HEK293 (cell line): Measurements from ENCODE around the gene KDM4C.

Experiments
- CTCF ChIA-PET: fragments of 350-600 bp; formaldehyde crosslinking; extraction: SDS; loops from one replicate; lab custom pipeline; 2021; ENCODE audit warnings: antibody characterized with exemption; lab: Yijun Ruan, JAX
- POLR2A ChIA-PET: fragments of 300-600 bp; formaldehyde crosslinking; extraction: SDS; loops from one replicate; lab custom pipeline; 2020; ENCODE audit warnings: antibody characterized with exemption, inconsistent platforms; lab: Yijun Ruan, JAX
- H3K27ac ChIP-seq: fragments of 200-500 bp; sonication (Bioruptor generic); 2 replicates; pipeline ENCODE4 v1.5.1; 2014; ENCODE audit warnings: low read depth, low read length, control low read depth, inconsistent platforms; ENCODE audit errors: extremely low read depth
- H3K36me3 ChIP-seq, 2 experiments: fragments of 200-500 bp in 1 of 2; sonication (Bioruptor generic) in 1 of 2; 1 replicate in 1 of 2; 2 replicates in 1 of 2; pipeline ENCODE4 v1.5.1; 2014 to 2017; ENCODE audit warnings: inconsistent platforms in 2 of 2, low read length in 2 of 2; ENCODE audit not compliant: control insufficient read depth in 2 of 2, insufficient read depth in 1 of 2
- H3K4me1 ChIP-seq: fragments of 200-500 bp; sonication (Bioruptor generic); 2 replicates; pipeline ENCODE4 v1.5.1; 2014; ENCODE audit warnings: mild to moderate bottlenecking, low read length, inconsistent platforms; ENCODE audit not compliant: control insufficient read depth, insufficient read depth
- H3K4me3 ChIP-seq: 2 replicates; pipeline ENCODE4 v1.5.1; 2011; ENCODE audit warnings: low read depth, mild to moderate bottlenecking, control low read depth, low read length, moderate library complexity
- H3K9me3 ChIP-seq: fragments of 200-500 bp; sonication (Bioruptor generic); 2 replicates; pipeline ENCODE4 v1.5.1; 2014; ENCODE audit warnings: low read depth, low read length, inconsistent platforms; ENCODE audit not compliant: control insufficient read depth, insufficient read depth
- HOXA7 ChIP-seq: sonication (generic); formaldehyde crosslinking; IDR thresholded peaks from 2 replicates; pipeline ENCODE4 v1.8.1; 2022; ENCODE audit warnings: missing genetic modification reagents, borderline replicate concordance
- TCF7L2 ChIP-seq: IDR thresholded peaks from 2 replicates; pipeline ENCODE4 v1.6.1; 2011; ENCODE audit warnings: low read depth, mild to moderate bottlenecking, inconsistent platforms, low read length, moderate library complexity, borderline replicate concordance
- ZNF184 ChIP-seq: fragments of 450-650 bp; IDR thresholded peaks from 2 replicates; pipeline ENCODE4 v1.5.1; 2018; ENCODE audit warnings: missing biosample characterization, mild to moderate bottlenecking, missing genetic modification characterization
- ZNF239 ChIP-seq: fragments of 450-650 bp; formaldehyde crosslinking; IDR thresholded peaks from 2 replicates; pipeline ENCODE4 v1.5.1; 2016; ENCODE audit warnings: missing biosample characterization, missing genetic modification characterization
- ZNF394 ChIP-seq: fragments of 450-650 bp; formaldehyde crosslinking; IDR thresholded peaks from 2 replicates; pipeline ENCODE4 v1.5.1; 2016; ENCODE audit warnings: missing biosample characterization, missing genetic modification characterization, mild to moderate bottlenecking, moderate library complexity, borderline replicate concordance
- ZNF426 ChIP-seq: fragments of 450-650 bp; formaldehyde crosslinking; IDR thresholded peaks from 2 replicates; pipeline ENCODE4 v1.5.1; 2017; ENCODE audit warnings: missing biosample characterization, missing genetic modification characterization, mild to moderate bottlenecking, inconsistent platforms, moderate library complexity
- ZNF473 ChIP-seq: fragments of 450-650 bp; formaldehyde crosslinking; IDR thresholded peaks from 2 replicates; pipeline ENCODE4 v1.5.1; 2017; ENCODE audit warnings: missing biosample characterization, missing genetic modification characterization
- ZNF544 ChIP-seq: fragments of 450-650 bp; formaldehyde crosslinking; IDR thresholded peaks from 2 replicates; pipeline ENCODE4 v1.5.0; 2017; ENCODE audit warnings: missing biosample characterization, missing genetic modification characterization
- ZNF571 ChIP-seq: fragments of 450-650 bp; formaldehyde crosslinking; IDR thresholded peaks from 2 replicates; pipeline ENCODE4 v1.5.0; 2017; ENCODE audit warnings: missing biosample characterization, missing genetic modification characterization
- ZNF623 ChIP-seq: fragments of 450-650 bp; formaldehyde crosslinking; IDR thresholded peaks from 2 replicates; pipeline ENCODE4 v1.5.1; 2016; ENCODE audit warnings: missing biosample characterization, missing genetic modification characterization
- ZNF660 ChIP-seq: fragments of 450-650 bp; IDR thresholded peaks from 2 replicates; pipeline ENCODE4 v1.5.1; 2018; ENCODE audit warnings: missing biosample characterization, mild to moderate bottlenecking, missing genetic modification characterization
- ZNF707 ChIP-seq: fragments of 450-650 bp; formaldehyde crosslinking; IDR thresholded peaks from 2 replicates; pipeline ENCODE4 v1.5.1; 2016; ENCODE audit warnings: missing biosample characterization, missing genetic modification characterization
- ZNF768 ChIP-seq: fragments of 450-650 bp; formaldehyde crosslinking; IDR thresholded peaks from 2 replicates; pipeline ENCODE4 v1.5.1; 2018; ENCODE audit warnings: missing biosample characterization, mild to moderate bottlenecking, missing genetic modification characterization
- TF ChIP-seq, protein P1 (sequence below): fragments of 450-650 bp; IDR thresholded peaks from 2 replicates; pipeline ENCODE4 v1.5.1; 2018; ENCODE audit warnings: missing biosample characterization, missing genetic modification characterization
- TF ChIP-seq, protein P2 (sequence below): fragments of 450-650 bp; formaldehyde crosslinking; IDR thresholded peaks from 2 replicates; pipeline ENCODE4 v1.5.1; 2017; ENCODE audit warnings: missing biosample characterization, missing genetic modification characterization
- TF ChIP-seq, protein P3 (sequence below): fragments of 450-650 bp; formaldehyde crosslinking; IDR thresholded peaks from 2 replicates; pipeline ENCODE4 v1.5.1; 2016; ENCODE audit warnings: missing biosample characterization, missing genetic modification characterization
- TF ChIP-seq, protein P4 (sequence below): fragments of 450-650 bp; formaldehyde crosslinking; IDR thresholded peaks from 2 replicates; pipeline ENCODE4 v1.5.1; 2016; ENCODE audit warnings: missing biosample characterization, missing genetic modification characterization, borderline replicate concordance
- TF ChIP-seq, protein P5 (sequence below): fragments of 450-650 bp; formaldehyde crosslinking; IDR thresholded peaks from 2 replicates; pipeline ENCODE4 v1.5.1; 2016; ENCODE audit warnings: missing biosample characterization, missing genetic modification characterization
- TF ChIP-seq, protein P6 (sequence below): fragments of 450-650 bp; formaldehyde crosslinking; IDR thresholded peaks from 2 replicates; pipeline ENCODE4 v1.5.1; 2016; ENCODE audit warnings: missing biosample characterization, missing genetic modification characterization

The KDM4C gene

DNA sequence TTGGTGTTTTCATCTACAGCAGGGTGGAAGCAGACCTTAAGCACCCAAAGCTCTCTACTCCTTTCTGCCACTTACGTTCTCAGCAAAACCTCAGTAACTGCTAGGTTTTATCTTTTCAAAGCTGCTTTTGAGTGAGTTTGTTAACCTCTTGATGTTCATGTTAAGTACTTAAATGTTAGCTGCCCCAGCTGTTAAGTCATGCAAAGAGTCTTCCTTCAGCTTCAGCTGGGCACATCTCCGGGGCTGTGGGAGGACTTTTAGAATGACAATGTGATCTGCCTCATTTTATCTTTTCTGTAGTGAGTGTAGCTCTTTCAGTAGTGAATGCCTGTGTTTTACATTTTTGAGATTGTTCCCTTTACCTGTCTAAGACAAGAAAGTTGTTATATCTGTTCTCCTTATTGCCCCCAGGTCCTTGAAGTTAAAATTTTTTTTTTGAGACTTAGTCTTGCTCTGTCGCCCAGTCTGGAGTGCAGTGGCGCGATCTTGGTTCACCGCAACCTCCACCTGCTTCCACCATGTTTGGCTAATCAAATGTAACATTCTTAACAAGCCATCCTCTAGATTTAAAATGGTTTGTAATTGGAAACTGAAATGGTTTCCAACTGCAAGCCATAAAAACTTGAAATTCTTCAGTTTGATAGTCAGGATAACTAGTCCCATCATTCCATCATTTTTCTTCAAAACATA, 19.6 kb downstream of the KDM4C start:
- no peak overlapping the region for H3K4me3 ChIP-seq
- H3K9me3 ChIP-seq, result no peaks in the 10 kb centered on the region
- POLR2A ChIA-PET, result interaction anchor here (0.6 to 1.0 kb wide), 2 partner anchors 20 to 99 kb away, joined by 3 read pairs; partner anchors contain the start of gene KDM4C
- H3K4me1 ChIP-seq, result peaks cover 2% of the 10 kb centered on the region; the same call in 1 of the 2 replicates
- no peak overlapping the region for H3K27ac ChIP-seq
- CTCF ChIA-PET, result no interaction called here
- TF ChIP-seq ZNF544 (tag by site-specific recombination), result no peak
- TF ChIP-seq ZNF571, result no peak
- TF ChIP-seq, protein P1, sequence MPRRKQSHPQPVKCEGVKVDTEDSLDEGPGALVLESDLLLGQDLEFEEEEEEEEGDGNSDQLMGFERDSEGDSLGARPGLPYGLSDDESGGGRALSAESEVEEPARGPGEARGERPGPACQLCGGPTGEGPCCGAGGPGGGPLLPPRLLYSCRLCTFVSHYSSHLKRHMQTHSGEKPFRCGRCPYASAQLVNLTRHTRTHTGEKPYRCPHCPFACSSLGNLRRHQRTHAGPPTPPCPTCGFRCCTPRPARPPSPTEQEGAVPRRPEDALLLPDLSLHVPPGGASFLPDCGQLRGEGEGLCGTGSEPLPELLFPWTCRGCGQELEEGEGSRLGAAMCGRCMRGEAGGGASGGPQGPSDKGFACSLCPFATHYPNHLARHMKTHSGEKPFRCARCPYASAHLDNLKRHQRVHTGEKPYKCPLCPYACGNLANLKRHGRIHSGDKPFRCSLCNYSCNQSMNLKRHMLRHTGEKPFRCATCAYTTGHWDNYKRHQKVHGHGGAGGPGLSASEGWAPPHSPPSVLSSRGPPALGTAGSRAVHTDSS, result no peak
- no peak for TF ChIP-seq ZNF184 (tag by site-specific recombination)
- TF ChIP-seq ZNF707, result no peak
- TF ChIP-seq, protein P2, sequence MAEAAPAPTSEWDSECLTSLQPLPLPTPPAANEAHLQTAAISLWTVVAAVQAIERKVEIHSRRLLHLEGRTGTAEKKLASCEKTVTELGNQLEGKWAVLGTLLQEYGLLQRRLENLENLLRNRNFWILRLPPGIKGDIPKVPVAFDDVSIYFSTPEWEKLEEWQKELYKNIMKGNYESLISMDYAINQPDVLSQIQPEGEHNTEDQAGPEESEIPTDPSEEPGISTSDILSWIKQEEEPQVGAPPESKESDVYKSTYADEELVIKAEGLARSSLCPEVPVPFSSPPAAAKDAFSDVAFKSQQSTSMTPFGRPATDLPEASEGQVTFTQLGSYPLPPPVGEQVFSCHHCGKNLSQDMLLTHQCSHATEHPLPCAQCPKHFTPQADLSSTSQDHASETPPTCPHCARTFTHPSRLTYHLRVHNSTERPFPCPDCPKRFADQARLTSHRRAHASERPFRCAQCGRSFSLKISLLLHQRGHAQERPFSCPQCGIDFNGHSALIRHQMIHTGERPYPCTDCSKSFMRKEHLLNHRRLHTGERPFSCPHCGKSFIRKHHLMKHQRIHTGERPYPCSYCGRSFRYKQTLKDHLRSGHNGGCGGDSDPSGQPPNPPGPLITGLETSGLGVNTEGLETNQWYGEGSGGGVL, result no peak
- TF ChIP-seq, protein P3, sequence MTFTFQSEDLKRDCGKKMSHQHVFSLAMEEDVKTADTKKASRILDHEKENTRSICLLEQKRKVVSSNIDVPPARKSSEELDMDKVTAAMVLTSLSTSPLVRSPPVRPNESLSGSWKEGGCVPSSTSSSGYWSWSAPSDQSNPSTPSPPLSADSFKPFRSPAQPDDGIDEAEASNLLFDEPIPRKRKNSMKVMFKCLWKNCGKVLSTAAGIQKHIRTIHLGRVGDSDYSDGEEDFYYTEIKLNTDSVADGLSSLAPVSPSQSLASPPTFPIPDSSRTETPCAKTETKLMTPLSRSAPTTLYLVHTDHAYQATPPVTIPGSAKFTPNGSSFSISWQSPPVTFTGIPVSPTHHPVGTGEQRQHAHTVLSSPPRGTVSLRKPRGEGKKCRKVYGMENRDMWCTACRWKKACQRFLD (tag by site-specific recombination), result no peak
- no peak for TF ChIP-seq ZNF239 (tag by site-specific recombination)
- TF ChIP-seq ZNF768 (tag by site-specific recombination), result no peak
- no peak for TF ChIP-seq ZNF660 (tag by site-specific recombination)
- TF ChIP-seq, protein P4, sequence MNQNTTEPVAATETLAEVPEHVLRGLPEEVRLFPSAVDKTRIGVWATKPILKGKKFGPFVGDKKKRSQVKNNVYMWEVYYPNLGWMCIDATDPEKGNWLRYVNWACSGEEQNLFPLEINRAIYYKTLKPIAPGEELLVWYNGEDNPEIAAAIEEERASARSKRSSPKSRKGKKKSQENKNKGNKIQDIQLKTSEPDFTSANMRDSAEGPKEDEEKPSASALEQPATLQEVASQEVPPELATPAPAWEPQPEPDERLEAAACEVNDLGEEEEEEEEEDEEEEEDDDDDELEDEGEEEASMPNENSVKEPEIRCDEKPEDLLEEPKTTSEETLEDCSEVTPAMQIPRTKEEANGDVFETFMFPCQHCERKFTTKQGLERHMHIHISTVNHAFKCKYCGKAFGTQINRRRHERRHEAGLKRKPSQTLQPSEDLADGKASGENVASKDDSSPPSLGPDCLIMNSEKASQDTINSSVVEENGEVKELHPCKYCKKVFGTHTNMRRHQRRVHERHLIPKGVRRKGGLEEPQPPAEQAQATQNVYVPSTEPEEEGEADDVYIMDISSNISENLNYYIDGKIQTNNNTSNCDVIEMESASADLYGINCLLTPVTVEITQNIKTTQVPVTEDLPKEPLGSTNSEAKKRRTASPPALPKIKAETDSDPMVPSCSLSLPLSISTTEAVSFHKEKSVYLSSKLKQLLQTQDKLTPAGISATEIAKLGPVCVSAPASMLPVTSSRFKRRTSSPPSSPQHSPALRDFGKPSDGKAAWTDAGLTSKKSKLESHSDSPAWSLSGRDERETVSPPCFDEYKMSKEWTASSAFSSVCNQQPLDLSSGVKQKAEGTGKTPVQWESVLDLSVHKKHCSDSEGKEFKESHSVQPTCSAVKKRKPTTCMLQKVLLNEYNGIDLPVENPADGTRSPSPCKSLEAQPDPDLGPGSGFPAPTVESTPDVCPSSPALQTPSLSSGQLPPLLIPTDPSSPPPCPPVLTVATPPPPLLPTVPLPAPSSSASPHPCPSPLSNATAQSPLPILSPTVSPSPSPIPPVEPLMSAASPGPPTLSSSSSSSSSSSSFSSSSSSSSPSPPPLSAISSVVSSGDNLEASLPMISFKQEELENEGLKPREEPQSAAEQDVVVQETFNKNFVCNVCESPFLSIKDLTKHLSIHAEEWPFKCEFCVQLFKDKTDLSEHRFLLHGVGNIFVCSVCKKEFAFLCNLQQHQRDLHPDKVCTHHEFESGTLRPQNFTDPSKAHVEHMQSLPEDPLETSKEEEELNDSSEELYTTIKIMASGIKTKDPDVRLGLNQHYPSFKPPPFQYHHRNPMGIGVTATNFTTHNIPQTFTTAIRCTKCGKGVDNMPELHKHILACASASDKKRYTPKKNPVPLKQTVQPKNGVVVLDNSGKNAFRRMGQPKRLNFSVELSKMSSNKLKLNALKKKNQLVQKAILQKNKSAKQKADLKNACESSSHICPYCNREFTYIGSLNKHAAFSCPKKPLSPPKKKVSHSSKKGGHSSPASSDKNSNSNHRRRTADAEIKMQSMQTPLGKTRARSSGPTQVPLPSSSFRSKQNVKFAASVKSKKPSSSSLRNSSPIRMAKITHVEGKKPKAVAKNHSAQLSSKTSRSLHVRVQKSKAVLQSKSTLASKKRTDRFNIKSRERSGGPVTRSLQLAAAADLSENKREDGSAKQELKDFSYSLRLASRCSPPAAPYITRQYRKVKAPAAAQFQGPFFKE (tag by site-specific recombination), result no peak
- TF ChIP-seq, protein P5, sequence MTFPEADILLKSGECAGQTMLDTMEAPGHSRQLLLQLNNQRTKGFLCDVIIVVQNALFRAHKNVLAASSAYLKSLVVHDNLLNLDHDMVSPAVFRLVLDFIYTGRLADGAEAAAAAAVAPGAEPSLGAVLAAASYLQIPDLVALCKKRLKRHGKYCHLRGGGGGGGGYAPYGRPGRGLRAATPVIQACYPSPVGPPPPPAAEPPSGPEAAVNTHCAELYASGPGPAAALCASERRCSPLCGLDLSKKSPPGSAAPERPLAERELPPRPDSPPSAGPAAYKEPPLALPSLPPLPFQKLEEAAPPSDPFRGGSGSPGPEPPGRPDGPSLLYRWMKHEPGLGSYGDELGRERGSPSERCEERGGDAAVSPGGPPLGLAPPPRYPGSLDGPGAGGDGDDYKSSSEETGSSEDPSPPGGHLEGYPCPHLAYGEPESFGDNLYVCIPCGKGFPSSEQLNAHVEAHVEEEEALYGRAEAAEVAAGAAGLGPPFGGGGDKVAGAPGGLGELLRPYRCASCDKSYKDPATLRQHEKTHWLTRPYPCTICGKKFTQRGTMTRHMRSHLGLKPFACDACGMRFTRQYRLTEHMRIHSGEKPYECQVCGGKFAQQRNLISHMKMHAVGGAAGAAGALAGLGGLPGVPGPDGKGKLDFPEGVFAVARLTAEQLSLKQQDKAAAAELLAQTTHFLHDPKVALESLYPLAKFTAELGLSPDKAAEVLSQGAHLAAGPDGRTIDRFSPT, result no peak
- no peak for TF ChIP-seq ZNF623
- TF ChIP-seq ZNF426 (tag by site-specific recombination), result no peak
- TF ChIP-seq ZNF473 (tag by site-specific recombination), result no peak
- TF ChIP-seq HOXA7 (CRISPR knock-in tag), result no peak
- TF ChIP-seq ZNF394 (tag by site-specific recombination), result no peak
- TF ChIP-seq, protein P6, sequence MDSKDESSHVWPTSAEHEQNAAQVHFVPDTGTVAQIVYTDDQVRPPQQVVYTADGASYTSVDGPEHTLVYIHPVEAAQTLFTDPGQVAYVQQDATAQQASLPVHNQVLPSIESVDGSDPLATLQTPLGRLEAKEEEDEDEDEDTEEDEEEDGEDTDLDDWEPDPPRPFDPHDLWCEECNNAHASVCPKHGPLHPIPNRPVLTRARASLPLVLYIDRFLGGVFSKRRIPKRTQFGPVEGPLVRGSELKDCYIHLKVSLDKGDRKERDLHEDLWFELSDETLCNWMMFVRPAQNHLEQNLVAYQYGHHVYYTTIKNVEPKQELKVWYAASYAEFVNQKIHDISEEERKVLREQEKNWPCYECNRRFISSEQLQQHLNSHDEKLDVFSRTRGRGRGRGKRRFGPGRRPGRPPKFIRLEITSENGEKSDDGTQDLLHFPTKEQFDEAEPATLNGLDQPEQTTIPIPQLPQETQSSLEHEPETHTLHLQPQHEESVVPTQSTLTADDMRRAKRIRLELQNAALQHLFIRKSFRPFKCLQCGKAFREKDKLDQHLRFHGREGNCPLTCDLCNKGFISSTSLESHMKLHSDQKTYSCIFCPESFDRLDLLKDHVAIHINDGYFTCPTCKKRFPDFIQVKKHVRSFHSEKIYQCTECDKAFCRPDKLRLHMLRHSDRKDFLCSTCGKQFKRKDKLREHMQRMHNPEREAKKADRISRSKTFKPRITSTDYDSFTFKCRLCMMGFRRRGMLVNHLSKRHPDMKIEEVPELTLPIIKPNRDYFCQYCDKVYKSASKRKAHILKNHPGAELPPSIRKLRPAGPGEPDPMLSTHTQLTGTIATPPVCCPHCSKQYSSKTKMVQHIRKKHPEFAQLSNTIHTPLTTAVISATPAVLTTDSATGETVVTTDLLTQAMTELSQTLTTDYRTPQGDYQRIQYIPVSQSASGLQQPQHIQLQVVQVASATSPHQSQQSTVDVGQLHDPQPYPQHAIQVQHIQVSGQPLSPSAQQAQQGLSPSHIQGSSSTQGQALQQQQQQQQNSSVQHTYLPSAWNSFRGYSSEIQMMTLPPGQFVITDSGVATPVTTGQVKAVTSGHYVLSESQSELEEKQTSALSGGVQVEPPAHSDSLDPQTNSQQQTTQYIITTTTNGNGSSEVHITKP (tag by site-specific recombination), result no peak
- no peak for TF ChIP-seq TCF7L2
- no peaks in the 10 kb centered on the region; a peak in 1 of 3 replicates for H3K36me3 ChIP-seq
